Effector CD4-positive, alpha-beta T cell (primary cell): ENCODE results near the gene GCAT.

Experiments
- DNase-seq: peaks from one replicate; pipeline ENCODE4 v3.0.0-alpha.2; 2020

GCAT gene

GRCh38 chr22:37811867-37812266, 4.1 kb downstream of the GCAT start:
- no peak for DNase-seq

GRCh38 chr22:37812869-37813678, 5.3 kb downstream of the GCAT start:
- DNase-seq = no peak

GRCh38 chr22:37815593-37815992, 7.9 kb downstream of the GCAT start:
- DNase-seq = no peak

DNA sequence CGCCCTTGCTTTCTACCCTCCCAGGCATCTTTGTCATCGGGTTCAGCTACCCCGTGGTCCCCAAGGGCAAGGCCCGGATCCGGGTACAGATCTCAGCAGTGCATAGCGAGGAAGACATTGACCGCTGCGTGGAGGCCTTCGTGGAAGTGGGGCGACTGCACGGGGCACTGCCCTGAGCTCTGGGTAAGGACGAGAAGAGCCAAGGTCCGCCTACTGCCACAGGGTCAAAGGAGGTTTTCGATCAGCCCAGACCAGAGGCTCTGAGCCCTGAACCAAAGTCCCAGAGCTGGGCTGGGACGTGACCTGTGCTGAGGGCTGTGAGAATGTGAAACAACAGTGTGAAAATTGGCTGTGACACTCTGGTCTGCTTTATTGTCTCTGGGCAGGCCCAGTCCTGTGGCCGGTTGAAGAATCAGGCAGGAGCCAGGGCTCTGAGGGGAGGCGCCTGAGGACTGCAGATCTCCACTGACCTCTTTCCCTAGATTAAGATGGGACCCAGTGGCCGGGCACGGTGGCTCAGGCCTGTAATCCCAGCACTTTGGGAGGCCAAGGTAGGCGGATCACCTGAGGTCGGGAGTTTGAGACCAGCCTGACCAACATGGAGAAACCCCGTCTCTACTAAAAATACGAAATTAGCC, 8.9 kb downstream of the GCAT start:
- no peak for DNase-seq

DNA sequence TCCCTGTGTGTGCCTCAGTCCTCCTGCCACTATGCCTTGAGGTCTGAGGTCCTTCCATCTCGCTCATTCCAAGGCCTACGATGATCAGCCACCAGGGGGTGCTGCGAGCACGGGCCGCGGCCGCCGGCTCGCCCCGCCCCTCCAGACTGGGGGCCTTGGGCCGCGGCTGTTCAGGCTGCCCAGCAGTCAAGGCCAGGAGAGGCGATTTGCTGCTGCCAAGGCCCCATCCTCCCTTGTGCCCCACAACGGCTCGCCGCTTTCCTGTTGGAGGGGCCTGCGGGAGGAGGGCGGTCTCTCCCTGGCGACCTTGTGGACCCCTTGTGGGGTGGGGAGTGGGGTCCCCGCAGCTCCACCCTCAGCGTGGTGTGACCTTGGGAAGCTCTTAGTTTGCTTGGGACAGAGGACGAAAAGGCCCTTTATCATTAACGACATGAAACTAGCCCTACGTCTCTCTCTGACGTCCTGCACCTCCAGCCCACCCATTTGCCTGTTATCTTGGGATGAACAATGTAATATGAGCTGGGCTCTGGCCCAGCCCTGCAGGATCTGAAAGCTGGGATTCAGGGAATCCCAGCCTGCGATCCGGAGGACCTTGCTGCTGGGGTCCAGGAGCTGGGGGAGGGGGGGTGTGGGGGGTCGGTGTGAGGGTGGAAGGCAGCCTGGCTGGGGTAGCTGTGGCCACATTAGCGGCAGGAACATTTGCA, 10.1 kb downstream of the GCAT start:
- peak; percentile 72 for DNase-seq

GRCh38 chr22:37818409-37819104, 10.8 kb downstream of the GCAT start:
- peak; percentile 51 for DNase-seq

DNA sequence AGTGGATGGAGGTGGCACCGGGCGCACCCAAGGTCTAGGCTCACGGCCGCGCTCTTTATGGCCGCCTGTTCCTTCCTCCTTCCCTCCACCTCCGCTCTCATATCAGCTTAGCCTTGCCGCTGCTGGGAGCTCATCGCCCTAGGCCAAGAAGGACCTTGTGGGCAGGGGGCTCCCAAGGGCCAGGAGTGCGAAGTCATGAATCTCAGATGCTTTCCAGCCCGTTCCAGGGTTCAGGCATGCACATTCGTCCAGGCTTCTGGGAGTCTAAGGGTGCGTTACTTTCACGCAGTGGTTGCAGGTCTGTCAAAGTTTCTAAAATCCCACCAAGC, 11.3 kb downstream of the GCAT start:
- no peak for DNase-seq

DNA sequence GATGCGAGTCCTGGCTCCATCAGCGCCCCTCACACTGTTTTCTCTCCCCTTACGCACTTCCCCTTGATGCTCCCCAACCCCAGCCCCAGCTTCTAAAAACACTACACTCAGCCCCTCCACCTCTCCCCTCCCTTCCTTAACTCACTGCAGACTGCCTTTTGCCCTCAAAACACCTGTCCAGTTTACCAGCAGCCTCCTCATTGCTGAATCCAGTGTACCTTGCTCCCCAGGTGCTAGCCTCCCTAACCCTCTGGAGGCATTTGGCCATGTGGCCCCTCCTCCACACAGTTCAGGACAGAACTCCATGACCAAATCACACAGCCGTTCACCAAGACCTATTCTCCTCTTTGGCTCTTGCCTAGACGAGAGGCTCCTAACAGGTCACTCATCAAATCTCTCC, 12.6 kb downstream of the GCAT start:
- DNase-seq = no peak

DNA sequence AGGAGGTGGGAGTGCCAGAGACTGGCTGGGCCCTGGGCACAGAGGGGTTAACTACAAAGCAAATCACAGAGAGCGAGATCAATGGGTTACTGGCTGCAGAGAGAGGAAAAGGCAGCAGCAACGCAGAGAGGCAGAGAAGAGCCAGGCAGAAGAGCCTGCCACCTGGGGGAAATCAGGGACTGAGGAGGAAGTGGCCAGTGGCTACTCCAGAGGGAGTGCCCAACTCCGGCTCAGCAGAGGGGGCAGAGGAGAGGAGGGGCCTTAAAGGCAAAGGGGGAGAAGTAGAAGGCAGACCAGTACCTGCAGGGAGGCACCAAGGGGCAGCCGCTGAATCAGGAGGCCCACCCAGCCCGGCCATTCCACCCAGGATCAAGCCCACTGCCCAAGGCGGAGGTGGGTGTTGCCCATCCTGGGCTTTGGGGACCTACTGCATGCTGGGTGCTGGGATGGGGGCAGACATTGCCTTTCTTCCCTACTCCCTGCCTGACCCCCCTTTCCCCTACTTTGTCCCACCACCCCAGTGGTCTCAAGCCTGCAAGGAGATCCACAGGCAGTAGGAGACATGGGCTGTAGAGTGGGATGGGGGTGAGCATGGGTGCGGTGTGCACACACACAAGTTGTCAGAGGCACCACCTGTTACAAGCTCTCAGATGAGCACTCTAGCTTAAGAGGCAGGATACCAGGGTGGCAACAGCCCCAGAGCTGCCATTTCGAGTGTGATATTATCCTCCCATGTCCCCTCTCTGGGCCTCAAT, 14.5 kb downstream of the GCAT start:
- DNase-seq = no peak

DNA sequence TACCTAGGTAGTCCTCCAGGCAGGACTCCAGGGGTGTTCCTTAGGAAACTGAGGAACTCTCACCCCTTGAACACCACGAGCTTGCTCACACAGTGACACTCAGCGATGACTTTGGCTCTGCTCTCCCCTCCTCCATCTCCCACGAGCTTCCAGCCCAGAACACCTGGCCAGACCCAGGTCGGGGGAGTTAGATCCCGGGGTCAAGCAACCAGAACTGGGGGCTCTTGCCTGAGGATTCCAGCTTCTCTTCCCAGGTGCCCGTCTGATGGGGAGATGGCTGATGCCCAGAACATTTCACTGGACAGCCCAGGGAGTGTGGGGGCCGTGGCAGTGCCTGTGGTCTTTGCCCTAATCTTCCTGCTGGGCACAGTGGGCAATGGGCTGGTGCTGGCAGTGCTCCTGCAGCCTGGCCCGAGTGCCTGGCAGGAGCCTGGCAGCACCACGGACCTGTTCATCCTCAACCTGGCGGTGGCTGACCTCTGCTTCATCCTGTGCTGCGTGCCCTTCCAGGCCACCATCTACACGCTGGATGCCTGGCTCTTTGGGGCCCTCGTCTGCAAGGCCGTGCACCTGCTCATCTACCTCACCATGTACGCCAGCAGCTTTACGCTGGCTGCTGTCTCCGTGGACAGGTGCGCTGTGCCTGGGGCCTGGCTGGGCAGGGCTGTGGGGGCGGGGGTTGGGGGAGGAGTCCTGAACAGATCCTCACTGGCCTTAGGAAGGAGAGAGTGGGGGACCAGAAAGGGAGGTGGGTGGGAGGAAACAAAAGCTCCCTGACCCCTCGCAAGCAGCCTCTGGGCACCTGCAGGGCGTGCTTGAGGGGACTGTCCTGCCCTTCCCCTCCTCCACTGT, 15.6 kb downstream of the GCAT start, which contains the start of gene GALR3:
GALR3 (plus strand) TSS at position 249 of the 852 bp plus-strand sequence; CDS start at position 274, 25 bp downstream.
- DNase-seq = no peak

DNA sequence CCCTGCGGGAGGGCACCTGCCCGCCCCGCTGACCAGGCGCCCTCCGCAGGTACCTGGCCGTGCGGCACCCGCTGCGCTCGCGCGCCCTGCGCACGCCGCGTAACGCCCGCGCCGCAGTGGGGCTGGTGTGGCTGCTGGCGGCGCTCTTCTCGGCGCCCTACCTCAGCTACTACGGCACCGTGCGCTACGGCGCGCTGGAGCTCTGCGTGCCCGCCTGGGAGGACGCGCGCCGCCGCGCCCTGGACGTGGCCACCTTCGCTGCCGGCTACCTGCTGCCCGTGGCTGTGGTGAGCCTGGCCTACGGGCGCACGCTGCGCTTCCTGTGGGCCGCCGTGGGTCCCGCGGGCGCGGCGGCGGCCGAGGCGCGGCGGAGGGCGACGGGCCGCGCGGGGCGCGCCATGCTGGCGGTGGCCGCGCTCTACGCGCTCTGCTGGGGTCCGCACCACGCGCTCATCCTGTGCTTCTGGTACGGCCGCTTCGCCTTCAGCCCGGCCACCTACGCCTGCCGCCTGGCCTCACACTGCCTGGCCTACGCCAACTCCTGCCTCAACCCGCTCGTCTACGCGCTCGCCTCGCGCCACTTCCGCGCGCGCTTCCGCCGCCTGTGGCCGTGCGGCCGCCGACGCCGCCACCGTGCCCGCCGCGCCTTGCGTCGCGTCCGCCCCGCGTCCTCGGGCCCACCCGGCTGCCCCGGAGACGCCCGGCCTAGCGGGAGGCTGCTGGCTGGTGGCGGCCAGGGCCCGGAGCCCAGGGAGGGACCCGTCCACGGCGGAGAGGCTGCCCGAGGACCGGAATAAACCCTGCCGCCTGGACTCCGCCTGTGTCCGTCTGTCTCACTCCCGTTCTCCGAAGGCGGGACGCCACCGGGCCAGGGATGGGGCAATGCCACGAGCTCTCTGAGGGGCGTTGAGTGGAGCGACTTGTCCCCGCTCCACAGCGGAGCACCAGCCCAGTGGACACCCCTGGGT, 17.2 kb downstream of the GCAT start:
- DNase-seq = no peak

GRCh38 chr22:37827056-37827455, 19.3 kb downstream of the GCAT start:
- no peak for DNase-seq

DNA sequence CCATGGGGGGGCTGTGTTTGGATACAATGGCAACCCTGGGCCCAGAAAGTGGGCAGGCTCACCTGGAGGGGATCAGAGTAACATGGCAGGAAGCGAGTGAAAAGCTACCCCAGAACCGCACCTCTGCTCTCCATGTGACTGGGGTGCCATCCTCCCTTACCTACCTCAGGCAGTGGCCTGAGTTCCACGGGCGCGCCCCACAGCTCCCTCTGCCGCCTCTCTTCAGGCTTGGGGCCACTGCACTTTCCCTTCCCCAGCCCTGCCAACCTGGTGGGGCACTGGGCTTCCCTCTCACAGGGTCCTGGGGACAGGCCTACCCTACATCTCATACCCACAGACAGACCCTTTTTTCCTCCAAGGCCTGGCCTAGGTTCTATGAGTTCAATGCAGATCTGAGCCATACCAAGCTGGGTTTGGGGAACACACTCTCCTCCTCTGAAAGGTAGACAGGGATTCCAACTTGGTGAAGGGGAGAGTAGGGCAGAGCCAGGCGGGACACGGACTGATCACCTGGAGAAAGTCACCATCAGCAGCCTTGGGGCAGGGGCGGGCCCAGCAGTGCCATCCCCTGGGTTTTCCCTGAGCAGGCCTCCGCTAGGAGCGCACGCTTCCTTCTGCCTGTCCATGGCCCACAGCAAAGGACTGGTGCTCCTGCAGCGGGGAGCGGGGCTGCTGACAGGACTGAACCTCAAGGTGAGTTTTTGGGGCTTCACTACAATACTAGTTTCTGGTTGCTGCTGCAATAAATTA, 22.5 kb downstream of the GCAT start:
- DNase-seq = no peak

DNA sequence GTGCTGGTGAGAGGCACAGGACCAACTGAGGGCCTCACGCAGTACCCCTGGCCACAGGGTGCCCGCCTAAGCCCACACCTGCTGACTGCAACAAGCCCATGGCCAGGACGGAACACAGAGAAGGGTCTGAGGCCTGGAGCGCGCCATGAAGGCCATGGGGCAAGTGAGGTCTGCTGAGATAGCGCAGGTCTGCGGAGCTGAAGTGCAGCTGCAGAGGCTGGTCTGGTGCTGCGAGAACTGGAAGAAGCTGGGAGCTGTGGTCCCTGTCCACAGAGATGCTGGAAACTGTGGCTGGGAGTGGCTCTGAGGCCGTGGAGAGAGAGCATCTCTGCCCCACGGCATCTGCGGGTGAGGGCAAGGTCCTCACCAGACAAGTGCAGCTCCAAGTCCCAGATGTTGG, 23.7 kb downstream of the GCAT start:
- DNase-seq = no peak

DNA sequence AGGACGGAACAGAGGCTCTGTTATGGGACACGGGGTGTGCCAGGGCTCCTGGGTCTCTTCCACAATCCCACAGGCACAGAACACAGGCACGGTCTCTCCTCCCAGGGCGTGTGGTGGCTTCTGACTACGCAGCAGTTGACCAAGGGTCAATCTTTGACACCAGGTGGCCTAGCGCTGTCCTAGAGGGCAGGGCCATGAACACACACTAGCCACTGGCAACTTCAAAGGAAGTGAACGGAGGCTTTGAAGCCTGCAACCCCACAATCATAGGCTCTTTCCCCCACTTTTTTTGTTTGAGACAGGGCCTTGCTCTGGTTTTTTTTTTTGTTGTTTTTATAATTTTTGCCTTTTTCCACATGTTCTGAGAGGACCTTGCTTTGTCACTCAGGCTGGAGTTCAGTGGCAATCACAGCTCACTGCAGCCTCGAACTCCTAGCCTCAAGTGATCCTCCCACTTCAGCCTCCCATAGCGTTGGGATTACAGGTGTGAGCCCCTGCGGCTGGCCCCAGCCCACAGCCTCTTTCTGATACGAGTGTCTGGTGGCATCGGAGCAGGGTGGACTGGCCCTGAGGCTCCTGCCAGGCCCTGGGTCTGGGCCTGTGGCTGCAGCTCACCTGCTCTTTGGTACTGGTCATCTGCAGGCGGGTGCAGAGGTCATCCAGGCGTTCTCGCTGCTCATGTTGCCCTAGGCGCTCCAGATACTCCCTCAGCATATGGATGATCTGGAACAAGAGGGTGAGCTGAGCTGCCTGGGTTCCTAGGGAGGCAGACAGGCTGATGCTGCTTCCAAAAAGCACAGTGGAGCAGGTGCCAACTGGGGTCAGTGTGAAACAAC, 24.5 kb downstream of the GCAT start:
- no peak for DNase-seq

DNA sequence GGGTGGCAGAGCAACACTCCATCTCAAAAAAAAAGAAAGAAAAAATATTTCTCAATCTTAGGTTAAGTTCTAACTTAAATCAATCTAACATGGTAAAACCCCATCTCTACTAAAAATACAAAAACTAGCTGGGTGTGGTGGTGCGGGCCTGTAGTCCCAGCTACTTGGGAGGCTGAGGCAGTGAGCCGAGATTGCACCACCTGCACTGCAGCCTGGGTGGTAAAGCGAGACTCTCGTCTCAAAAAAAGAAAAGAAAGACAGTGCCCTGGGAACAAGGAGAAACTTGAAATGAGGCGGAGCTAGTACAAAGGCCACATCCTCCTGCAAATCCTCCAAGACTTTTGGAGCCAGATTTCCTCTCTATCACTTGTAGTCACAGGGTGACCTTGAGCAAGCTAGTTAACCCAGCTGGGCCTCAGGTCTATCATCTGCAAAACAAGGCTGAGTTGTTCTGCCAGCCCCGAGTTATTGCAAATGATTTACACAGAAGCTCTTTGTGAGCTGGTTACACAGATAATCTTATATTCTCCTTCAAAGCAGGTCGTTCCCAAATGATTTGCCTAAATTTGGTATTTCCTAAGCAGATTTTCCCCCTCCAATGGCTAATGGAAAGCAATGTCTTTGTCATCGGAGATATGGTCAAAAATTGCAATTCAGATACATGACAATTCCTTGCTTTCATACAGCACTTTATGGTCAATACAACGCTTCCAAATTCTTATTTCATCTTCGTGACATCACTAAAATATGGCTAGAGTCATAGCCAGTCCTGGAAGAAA, 34.5 kb downstream of the GCAT start:
- no peak for DNase-seq

- DNase-seq = peak; percentile 37
These were observed 36.0 kb downstream of the GCAT start for GRCh38 chr22:37843741-37844089.

DNA sequence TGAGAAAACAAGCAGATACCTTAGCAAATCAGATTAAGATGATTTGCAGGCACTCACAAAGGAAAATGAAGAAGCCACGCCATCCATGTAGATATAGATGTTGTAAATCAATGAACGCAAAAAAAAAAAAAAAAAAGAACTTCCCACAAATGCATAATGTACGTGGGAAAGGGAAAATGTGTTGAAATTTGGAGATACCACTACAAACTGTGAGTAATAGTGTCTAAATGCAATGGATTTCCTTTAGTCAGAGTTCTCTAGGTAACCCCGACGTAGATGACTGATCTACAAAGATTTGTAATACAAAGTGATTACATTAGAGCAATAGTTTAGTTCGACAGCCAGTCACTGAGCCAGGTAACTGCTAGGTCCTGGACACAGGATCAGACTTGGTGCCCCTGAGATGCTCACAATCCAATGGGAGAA, 37.2 kb downstream of the GCAT start:
- no peak for DNase-seq
